ENCODE results near the gene LYST.

- TF ChIP-seq CTCF (IDR thresholded peaks at IDR 0.05 in 8 of 11, conservative IDR thresholded peaks at IDR 0.05 in 3 of 11) (no peak), POLR2A (IDR thresholded peaks at IDR 0.05) (no peak), POLR2AphosphoS5 (IDR thresholded peaks at IDR 0.05) (no peak)
Measured at GRCh38 chr1:235709018-235709417, 157.7 kb downstream of the LYST start.

Measured in spleen (tissue), 7 donors.